ENCODE results near the gene TFCP2L1.

The TFCP2L1 gene

DNA sequence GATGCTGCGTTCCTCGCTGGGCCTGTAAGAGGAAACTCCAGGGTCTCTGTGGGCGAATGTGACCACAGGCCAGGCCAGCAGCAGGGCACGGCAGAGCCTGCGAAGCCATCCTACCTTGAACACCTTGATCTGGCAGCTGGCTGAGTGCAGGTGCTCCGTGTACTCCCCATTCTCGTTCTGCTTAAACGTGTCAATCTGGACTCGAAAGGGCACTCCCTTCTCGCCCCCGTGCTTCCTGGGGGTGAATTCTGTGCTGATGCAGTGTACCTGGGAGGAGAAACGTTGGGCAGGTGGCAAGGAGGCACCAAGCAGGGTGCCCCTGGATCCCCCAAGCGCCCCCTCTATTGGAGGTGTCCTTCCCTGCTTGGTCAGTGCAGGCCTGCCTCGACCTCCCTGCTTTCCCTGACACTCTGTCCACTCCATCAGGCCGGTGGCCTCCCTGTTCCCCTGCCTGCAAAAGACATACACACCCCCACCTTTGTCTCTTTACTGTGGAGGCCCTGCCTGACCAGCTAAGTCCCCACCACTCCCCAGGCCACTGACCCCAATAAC, 38.2 kb downstream of the TFCP2L1 start:
- H3K27me3 ChIP-seq (ENCODE audit: control insufficient read depth, insufficient read depth, low read length) = no peaks in the 10 kb centered on the region
- no peaks in the 10 kb centered on the region for H3K36me3 ChIP-seq (ENCODE audit: control insufficient read depth, insufficient read depth, low read length)
- H3K4me1 ChIP-seq (ENCODE audit: control insufficient read depth, insufficient read depth, low read length) = no peaks in the 10 kb centered on the region
- H3K9ac ChIP-seq (ENCODE audit: low read depth, low read length) = no peak overlapping the region
- no peak overlapping the region for H3K4me3 ChIP-seq (ENCODE audit: low read depth, low read length)
- no peaks in the 10 kb centered on the region for H3K9me3 ChIP-seq (ENCODE audit: control insufficient read depth, insufficient read depth, low read length)

- Histone ChIP-seq H3K4me1 (ENCODE audit: control insufficient read depth, insufficient read depth, low read length) (no peaks in the 10 kb centered on the region), H3K27me3 (ENCODE audit: control insufficient read depth, insufficient read depth, low read length) (no peaks in the 10 kb centered on the region), H3K36me3 (ENCODE audit: control insufficient read depth, insufficient read depth, low read length) (no peaks in the 10 kb centered on the region), H3K9ac (ENCODE audit: low read depth, low read length) (no peak overlapping the region), H3K9me3 (ENCODE audit: control insufficient read depth, insufficient read depth, low read length) (no peaks in the 10 kb centered on the region), H3K4me3 (ENCODE audit: low read depth, low read length) (no peak overlapping the region)
These were observed 39.1 kb downstream of the TFCP2L1 start for GRCh38 chr2:121245913-121246312.

GRCh38 chr2:121245120-121245820, 39.7 kb downstream of the TFCP2L1 start:
- H3K9ac ChIP-seq (ENCODE audit: low read depth, low read length) = no peak overlapping the region
- no peak overlapping the region for H3K4me3 ChIP-seq (ENCODE audit: low read depth, low read length)
- H3K4me1 ChIP-seq (ENCODE audit: control insufficient read depth, insufficient read depth, low read length) = no peaks in the 10 kb centered on the region
- H3K27me3 ChIP-seq (ENCODE audit: control insufficient read depth, insufficient read depth, low read length) = no peaks in the 10 kb centered on the region
- no peaks in the 10 kb centered on the region for H3K9me3 ChIP-seq (ENCODE audit: control insufficient read depth, insufficient read depth, low read length)
- H3K36me3 ChIP-seq (ENCODE audit: control insufficient read depth, insufficient read depth, low read length) = no peaks in the 10 kb centered on the region

GRCh38 chr2:121244616-121245015, 40.4 kb downstream of the TFCP2L1 start:
- H3K9me3 ChIP-seq (ENCODE audit: control insufficient read depth, insufficient read depth, low read length) = no peaks in the 10 kb centered on the region
- no peaks in the 10 kb centered on the region for H3K27me3 ChIP-seq (ENCODE audit: control insufficient read depth, insufficient read depth, low read length)
- no peak overlapping the region for H3K4me3 ChIP-seq (ENCODE audit: low read depth, low read length)
- no peak overlapping the region for H3K9ac ChIP-seq (ENCODE audit: low read depth, low read length)
- H3K36me3 ChIP-seq (ENCODE audit: control insufficient read depth, insufficient read depth, low read length) = no peaks in the 10 kb centered on the region
- H3K4me1 ChIP-seq (ENCODE audit: control insufficient read depth, insufficient read depth, low read length) = no peaks in the 10 kb centered on the region

DNA sequence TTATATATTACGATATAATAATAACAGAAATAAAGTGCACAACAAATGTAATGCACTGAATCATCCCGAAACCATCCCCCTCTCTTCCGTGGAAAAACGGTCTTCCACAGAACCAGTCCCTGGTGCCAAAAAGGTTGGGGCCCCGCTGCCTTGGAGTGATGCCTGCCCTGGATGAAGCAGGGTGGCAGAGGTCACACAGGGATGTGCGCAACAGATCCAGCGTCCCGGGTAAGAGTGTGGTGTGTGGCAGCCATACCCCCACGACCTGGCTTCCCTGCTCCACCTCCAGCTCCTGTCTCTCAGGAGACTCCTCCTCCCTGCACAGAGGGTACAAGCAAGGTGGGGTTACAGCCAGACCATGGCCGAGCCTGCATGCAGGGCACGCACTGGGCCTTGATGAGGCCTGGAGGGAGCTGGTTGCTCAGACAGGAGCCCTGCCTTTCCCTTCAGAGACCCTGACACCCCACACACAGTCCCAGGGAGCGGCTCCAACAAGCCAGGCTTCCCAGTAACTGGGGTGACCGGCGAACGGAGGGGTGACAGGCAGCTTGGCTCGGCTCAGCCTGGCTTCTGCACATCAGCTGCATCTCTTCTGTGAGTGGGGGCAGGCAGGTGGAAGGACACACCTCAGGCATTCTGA, 41.1 kb downstream of the TFCP2L1 start:
- no peaks in the 10 kb centered on the region for H3K36me3 ChIP-seq (ENCODE audit: control insufficient read depth, insufficient read depth, low read length)
- H3K4me3 ChIP-seq (ENCODE audit: low read depth, low read length) = no peak overlapping the region
- no peak overlapping the region for H3K9ac ChIP-seq (ENCODE audit: low read depth, low read length)
- no peaks in the 10 kb centered on the region for H3K4me1 ChIP-seq (ENCODE audit: control insufficient read depth, insufficient read depth, low read length)
- no peaks in the 10 kb centered on the region for H3K9me3 ChIP-seq (ENCODE audit: control insufficient read depth, insufficient read depth, low read length)
- no peaks in the 10 kb centered on the region for H3K27me3 ChIP-seq (ENCODE audit: control insufficient read depth, insufficient read depth, low read length)

- Histone ChIP-seq H3K27me3 (ENCODE audit: control insufficient read depth, insufficient read depth, low read length) (no peaks in the 10 kb centered on the region), H3K36me3 (ENCODE audit: control insufficient read depth, insufficient read depth, low read length) (no peaks in the 10 kb centered on the region), H3K4me3 (ENCODE audit: low read depth, low read length) (no peak overlapping the region), H3K4me1 (ENCODE audit: control insufficient read depth, insufficient read depth, low read length) (no peaks in the 10 kb centered on the region), H3K9ac (ENCODE audit: low read depth, low read length) (no peak overlapping the region), H3K9me3 (ENCODE audit: control insufficient read depth, insufficient read depth, low read length) (no peaks in the 10 kb centered on the region)
These were observed 42.0 kb downstream of the TFCP2L1 start for GRCh38 chr2:121242976-121243375.

DNA sequence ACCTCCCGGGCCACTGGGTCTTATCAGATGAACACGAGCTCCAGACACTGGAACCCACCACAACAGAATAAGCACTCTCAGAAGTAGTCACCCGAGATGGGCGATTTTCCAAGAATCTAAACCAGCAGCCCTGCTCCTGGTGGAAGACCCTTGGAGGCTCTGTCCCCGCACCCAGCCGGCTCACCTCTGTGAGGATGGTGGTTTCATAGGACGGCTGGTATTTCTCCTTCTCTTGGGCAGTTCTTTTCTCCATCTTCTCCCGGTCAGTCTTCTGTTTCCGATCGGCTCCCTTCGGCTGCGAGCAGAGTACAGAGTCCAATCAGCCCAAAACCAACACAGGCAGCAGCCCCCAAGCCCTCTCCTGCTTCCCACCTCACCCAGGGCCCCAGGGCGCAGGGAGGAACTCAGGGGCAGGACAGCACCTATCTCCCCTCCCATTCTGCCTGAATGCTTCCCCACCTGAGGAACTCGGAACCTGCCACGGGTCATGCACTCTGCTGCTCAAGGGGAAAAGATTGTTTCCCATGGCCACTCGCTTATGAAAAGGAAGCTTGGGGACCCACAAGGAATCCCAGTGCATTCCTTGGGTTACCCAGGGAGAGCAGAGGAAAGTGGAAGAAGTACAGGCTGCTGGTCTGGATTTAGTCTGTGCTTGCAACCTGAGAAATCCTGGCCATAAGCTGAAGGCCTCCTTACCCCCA, 42.7 kb downstream of the TFCP2L1 start:
- H3K9me3 ChIP-seq (ENCODE audit: control insufficient read depth, insufficient read depth, low read length) = no peaks in the 10 kb centered on the region
- H3K27me3 ChIP-seq (ENCODE audit: control insufficient read depth, insufficient read depth, low read length) = no peaks in the 10 kb centered on the region

GRCh38 chr2:121241466-121241865, 43.5 kb downstream of the TFCP2L1 start:
- Histone ChIP-seq H3K36me3 (ENCODE audit: control insufficient read depth, insufficient read depth, low read length) (no peaks in the 10 kb centered on the region), H3K27me3 (ENCODE audit: control insufficient read depth, insufficient read depth, low read length) (no peaks in the 10 kb centered on the region)

More for the DNA sequence above, 42.7 kb downstream of the TFCP2L1 start:
- Histone ChIP-seq H3K4me1 (ENCODE audit: control insufficient read depth, insufficient read depth, low read length) (no peaks in the 10 kb centered on the region), H3K9ac (ENCODE audit: low read depth, low read length) (no peak overlapping the region), H3K36me3 (ENCODE audit: control insufficient read depth, insufficient read depth, low read length) (no peaks in the 10 kb centered on the region), H3K4me3 (ENCODE audit: low read depth, low read length) (no peak overlapping the region)

GRCh38 chr2:121240436-121240835, 44.6 kb downstream of the TFCP2L1 start:
- Histone ChIP-seq H3K27me3 (ENCODE audit: control insufficient read depth, insufficient read depth, low read length) (no peaks in the 10 kb centered on the region), H3K4me3 (ENCODE audit: low read depth, low read length) (no peak overlapping the region), H3K9ac (ENCODE audit: low read depth, low read length) (no peak overlapping the region), H3K4me1 (ENCODE audit: control insufficient read depth, insufficient read depth, low read length) (no peaks in the 10 kb centered on the region), H3K36me3 (ENCODE audit: control insufficient read depth, insufficient read depth, low read length) (no peaks in the 10 kb centered on the region), H3K9me3 (ENCODE audit: control insufficient read depth, insufficient read depth, low read length) (no peaks in the 10 kb centered on the region)

More at GRCh38 chr2:121241466-121241865, 43.5 kb downstream of the TFCP2L1 start:
- Histone ChIP-seq H3K4me3 (ENCODE audit: low read depth, low read length) (no peak overlapping the region), H3K9ac (ENCODE audit: low read depth, low read length) (no peak overlapping the region), H3K4me1 (ENCODE audit: control insufficient read depth, insufficient read depth, low read length) (no peaks in the 10 kb centered on the region), H3K9me3 (ENCODE audit: control insufficient read depth, insufficient read depth, low read length) (no peaks in the 10 kb centered on the region)

DNA sequence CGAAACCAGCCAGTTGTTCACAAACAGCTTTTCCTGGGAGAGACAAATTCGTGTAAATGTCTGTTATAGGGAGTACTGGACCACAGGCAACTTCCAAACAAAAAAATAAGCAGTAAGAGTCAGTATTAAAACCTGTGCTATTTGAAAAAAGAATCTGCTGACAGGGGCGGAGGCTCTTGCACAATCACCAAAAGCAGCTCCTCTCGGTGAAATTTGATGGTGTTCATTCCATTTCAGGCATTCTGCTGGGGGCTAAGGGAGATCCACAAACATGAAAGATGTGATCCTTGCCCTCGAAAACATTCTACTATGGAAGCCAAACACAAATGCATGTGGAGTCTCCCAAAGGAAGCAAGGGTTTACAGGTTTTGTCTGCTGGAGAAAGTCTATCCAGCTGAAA, 45.0 kb downstream of the TFCP2L1 start:
- Histone ChIP-seq H3K4me1 (ENCODE audit: control insufficient read depth, insufficient read depth, low read length) (no peaks in the 10 kb centered on the region), H3K36me3 (ENCODE audit: control insufficient read depth, insufficient read depth, low read length) (no peaks in the 10 kb centered on the region), H3K9ac (ENCODE audit: low read depth, low read length) (no peak overlapping the region), H3K9me3 (ENCODE audit: control insufficient read depth, insufficient read depth, low read length) (no peaks in the 10 kb centered on the region), H3K4me3 (ENCODE audit: low read depth, low read length) (no peak overlapping the region), H3K27me3 (ENCODE audit: control insufficient read depth, insufficient read depth, low read length) (no peaks in the 10 kb centered on the region)

DNA sequence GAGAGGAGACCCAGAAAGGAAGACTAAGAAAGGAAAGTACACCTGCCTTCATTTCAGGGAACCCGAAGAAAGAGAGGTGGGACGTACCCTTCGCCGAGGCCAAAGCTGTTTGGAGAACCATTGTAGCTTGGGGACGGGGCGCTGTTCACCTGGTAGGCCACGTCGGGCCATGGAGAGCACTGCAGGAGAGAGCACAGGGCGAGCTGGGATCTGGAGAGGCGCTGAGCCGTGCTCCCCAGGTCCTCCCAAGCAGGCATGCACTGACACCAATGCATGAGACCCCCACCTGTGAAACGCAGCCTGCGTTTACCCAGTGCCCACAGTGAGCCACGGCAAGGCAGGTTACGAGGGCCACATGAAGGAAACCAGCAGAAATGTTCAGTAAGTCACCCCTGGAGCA, 45.5 kb downstream of the TFCP2L1 start:
- no peaks in the 10 kb centered on the region for H3K9me3 ChIP-seq (ENCODE audit: control insufficient read depth, insufficient read depth, low read length)
- H3K4me3 ChIP-seq (ENCODE audit: low read depth, low read length) = no peak overlapping the region
- H3K27me3 ChIP-seq (ENCODE audit: control insufficient read depth, insufficient read depth, low read length) = no peaks in the 10 kb centered on the region
- no peaks in the 10 kb centered on the region for H3K4me1 ChIP-seq (ENCODE audit: control insufficient read depth, insufficient read depth, low read length)
- no peak overlapping the region for H3K9ac ChIP-seq (ENCODE audit: low read depth, low read length)
- H3K36me3 ChIP-seq (ENCODE audit: control insufficient read depth, insufficient read depth, low read length) = no peaks in the 10 kb centered on the region

Measured in iPS-15b (cell line).